WERI-Rb-1 (cell line): ENCODE measurements around the gene FAM216B.

ENCODE experiments used
- DNase-seq: peaks from one replicate; pipeline ENCODE4 v3.0.0-alpha.2; 2020
- H3K27ac ChIP-seq: fragments of 250-450 bp; sonication (Bioruptor Pico); 2 replicates; pipeline ENCODE4 v1.5.1; 2020; ENCODE audit warnings: mild to moderate bottlenecking, moderate library complexity
- H3K27me3 ChIP-seq: fragments of 250-450 bp; sonication (Bioruptor Pico); 2 replicates; pipeline ENCODE4 v1.5.1; 2021; ENCODE audit warnings: mild to moderate bottlenecking, low read depth, moderate library complexity; ENCODE audit not compliant: insufficient read depth, severe bottlenecking
- H3K36me3 ChIP-seq: fragments of 250-450 bp; sonication (Bioruptor Pico); 2 replicates; pipeline ENCODE4 v1.5.1; 2020; ENCODE audit warnings: mild to moderate bottlenecking, moderate library complexity
- H3K4me3 ChIP-seq: 2 replicates; pipeline ENCODE4 v1.5.1; 2011; ENCODE audit warnings: low read depth, mild to moderate bottlenecking, control low read depth, low read length
- H3K9me3 ChIP-seq: fragments of 250-450 bp; sonication (Bioruptor Pico); 2 replicates; pipeline ENCODE4 v1.5.1; 2021; ENCODE audit warnings: mild to moderate bottlenecking, moderate library complexity; ENCODE audit not compliant: severe bottlenecking
- TF ChIP-seq, protein P1 (sequence below): IDR thresholded peaks from 2 replicates; pipeline ENCODE4 v1.5.1; 2011; ENCODE audit warnings: low read depth, mild to moderate bottlenecking, control low read depth, inconsistent platforms, low read length

The FAM216B gene

DNA sequence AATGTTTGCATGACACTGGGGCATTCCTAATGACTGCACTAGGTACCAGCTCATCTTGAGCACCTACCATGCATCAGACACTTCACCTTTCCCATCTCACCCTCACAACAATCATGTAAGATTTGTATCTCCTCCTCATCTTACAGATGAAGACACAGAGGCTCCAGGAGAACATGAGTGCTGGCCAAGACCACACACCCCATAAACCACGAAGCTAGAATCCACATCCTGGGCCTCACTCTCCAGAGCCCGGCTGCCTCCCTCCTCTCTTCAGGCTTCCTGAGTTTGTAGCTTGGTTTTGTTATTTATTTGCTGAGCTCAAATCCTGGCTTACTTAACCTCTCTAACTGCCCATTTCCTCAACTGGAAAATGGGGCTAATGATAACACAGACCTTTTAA, 25.9 kb downstream of the FAM216B start:
- H3K36me3 ChIP-seq = no peaks in the 10 kb centered on the region
- no peak overlapping the region for H3K4me3 ChIP-seq
- H3K9me3 ChIP-seq = no peaks in the 10 kb centered on the region
- TF ChIP-seq, protein P1, sequence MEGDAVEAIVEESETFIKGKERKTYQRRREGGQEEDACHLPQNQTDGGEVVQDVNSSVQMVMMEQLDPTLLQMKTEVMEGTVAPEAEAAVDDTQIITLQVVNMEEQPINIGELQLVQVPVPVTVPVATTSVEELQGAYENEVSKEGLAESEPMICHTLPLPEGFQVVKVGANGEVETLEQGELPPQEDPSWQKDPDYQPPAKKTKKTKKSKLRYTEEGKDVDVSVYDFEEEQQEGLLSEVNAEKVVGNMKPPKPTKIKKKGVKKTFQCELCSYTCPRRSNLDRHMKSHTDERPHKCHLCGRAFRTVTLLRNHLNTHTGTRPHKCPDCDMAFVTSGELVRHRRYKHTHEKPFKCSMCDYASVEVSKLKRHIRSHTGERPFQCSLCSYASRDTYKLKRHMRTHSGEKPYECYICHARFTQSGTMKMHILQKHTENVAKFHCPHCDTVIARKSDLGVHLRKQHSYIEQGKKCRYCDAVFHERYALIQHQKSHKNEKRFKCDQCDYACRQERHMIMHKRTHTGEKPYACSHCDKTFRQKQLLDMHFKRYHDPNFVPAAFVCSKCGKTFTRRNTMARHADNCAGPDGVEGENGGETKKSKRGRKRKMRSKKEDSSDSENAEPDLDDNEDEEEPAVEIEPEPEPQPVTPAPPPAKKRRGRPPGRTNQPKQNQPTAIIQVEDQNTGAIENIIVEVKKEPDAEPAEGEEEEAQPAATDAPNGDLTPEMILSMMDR = no peak
- H3K27ac ChIP-seq = no peak overlapping the region
- H3K27me3 ChIP-seq = no peaks in the 10 kb centered on the region
- DNase-seq = no peak

DNA sequence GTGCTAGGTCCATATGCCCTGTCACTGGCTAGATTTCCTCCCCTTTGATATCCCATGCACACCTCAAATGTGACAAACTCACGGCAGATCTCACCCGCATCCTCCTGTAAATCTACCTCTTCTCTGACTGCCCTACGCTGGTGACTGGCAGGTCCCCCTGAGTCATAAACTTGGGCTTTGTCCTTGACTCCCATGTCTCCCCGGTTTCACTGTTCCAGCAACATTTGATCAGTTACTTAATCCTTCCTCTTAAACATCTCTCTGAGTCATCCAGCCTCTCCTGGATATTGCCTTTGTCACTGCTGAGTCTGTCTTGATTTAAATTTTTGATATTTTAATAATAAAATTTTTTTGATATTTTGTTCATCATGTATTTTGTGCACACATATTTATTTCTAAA, 26.5 kb downstream of the FAM216B start:
- DNase-seq = no peak
- Histone ChIP-seq H3K4me3 (no peak overlapping the region), H3K9me3 (no peaks in the 10 kb centered on the region), H3K36me3 (no peaks in the 10 kb centered on the region), H3K27me3 (no peaks in the 10 kb centered on the region), H3K27ac (no peak overlapping the region)
- TF ChIP-seq, protein P1 = no peak

DNA sequence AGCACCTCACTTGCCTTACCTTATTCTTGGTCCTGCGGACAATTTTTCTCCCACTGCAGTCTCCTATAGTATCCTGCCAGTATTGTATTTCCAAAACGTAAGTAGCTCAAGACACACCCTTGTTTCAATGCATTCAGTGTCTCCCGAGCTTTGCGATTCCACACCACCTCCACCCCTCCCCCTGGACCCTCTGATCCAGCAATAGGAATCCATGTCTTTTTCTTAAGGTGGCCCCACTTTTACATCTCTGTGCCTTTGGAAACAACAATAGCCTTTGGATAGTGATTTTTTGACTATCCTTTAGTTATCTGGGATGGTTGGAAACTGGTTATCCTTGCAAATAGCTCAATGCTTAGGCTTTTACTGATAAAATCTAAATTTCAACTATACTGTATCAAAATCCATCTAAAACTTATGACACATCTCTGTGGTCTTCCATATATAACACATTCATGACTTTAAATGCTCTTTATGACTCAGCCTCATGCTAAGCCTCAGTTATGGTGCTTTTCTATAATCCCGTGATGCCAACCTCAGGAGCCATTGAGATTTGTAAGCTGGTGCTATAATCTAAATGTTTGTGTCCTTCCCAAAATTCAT, 27.1 kb downstream of the FAM216B start:
- TF ChIP-seq, protein P1 = no peak
- no peaks in the 10 kb centered on the region for H3K27me3 ChIP-seq
- no peaks in the 10 kb centered on the region for H3K9me3 ChIP-seq
- no peak overlapping the region for H3K4me3 ChIP-seq
- H3K27ac ChIP-seq = no peak overlapping the region
- H3K36me3 ChIP-seq = no peaks in the 10 kb centered on the region
- no peak for DNase-seq

DNA sequence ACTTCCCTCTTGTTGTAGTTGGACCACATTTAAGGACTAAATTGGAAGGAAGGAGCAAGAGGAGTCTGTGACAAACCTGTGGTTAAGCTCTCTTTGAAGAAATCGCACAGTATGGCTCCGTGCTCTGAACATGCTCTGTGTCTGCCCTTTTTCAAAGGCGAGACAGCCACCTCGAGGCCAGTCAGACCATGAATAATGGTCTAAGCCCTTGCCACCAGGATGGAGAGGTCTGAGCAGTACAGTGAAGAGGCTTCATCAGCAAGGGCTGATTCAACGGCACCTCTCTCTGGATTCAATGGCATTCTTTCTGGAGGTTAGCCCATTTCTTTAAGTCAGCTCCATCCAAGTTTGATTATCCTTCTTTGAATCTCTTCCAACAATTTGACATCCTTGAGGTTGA, 30.9 kb downstream of the FAM216B start:
- DNase-seq = no peak
- no peaks in the 10 kb centered on the region for H3K36me3 ChIP-seq
- no peak overlapping the region for H3K27ac ChIP-seq
- H3K4me3 ChIP-seq = no peak overlapping the region
- no peaks in the 10 kb centered on the region for H3K27me3 ChIP-seq
- H3K9me3 ChIP-seq = no peaks in the 10 kb centered on the region
- TF ChIP-seq, protein P1 = no peak

DNA sequence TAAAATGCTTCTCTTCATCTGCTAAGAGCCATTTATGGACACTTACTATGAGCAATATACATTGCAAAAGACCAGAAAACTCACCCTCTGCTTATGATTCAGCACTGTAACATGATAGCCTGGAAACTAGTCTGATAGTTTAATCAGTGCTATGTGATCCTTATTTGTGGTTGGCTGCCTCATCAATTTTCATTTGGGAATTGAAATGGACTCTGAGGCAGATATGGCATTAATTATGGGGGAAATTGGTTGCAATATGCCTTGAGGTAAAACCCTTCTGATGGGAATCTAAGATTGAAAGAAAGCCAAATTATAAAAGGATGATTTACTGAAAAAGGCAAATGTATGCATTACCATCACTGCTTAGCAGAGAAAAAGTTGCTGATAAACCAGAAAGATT, 33.5 kb downstream of the FAM216B start:
- Histone ChIP-seq H3K36me3 (no peaks in the 10 kb centered on the region), H3K27me3 (no peaks in the 10 kb centered on the region), H3K27ac (no peak overlapping the region), H3K9me3 (no peaks in the 10 kb centered on the region), H3K4me3 (no peak overlapping the region)
- DNase-seq = no peak
- TF ChIP-seq, protein P1 = no peak

DNA sequence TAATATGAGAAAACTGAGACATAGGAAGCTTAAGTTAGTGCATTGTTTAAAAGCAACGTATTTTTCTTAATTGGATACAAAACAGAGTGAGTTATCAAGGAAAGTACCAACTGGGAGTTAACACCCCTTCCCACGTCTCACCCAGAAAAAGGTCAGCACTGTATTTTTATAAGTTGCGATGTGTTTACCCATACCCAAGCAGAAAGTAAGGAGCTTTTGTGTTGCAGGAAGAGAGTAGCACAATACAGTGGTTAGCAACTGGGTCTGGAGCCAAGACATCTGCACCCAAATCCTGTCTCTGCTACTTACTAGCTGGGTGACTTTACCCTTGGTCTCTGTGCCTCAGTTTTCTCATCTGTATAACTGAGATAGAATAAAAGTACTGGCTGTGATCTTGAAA, 34.3 kb downstream of the FAM216B start:
- no peaks in the 10 kb centered on the region for H3K36me3 ChIP-seq

More for the DNA sequence above, 34.3 kb downstream of the FAM216B start:
- Histone ChIP-seq H3K27me3 (no peaks in the 10 kb centered on the region), H3K9me3 (no peaks in the 10 kb centered on the region), H3K27ac (no peak overlapping the region), H3K4me3 (no peak overlapping the region)
- DNase-seq = no peak
- TF ChIP-seq, protein P1 = no peak
